NCI-H226 (cell line): ENCODE measurements around the gene RFLNA.
"Not testable (repeated sequence)": the region's sequence is repeated elsewhere in the genome, so short reads cannot be mapped to it uniquely, and the experiment has no call there.

Experiments
- DNase-seq: peaks from one replicate; pipeline ENCODE4 v3.0.0-alpha.2; 2015

The RFLNA gene

GRCh38 chr12:124283326-124283725 lies 11.6 kb upstream of the RFLNA start:
- DNase-seq = no peak

GRCh38 chr12:124284368-124284767 lies 10.5 kb upstream of the RFLNA start:
- no peak for DNase-seq

- DNase-seq = no peak
These were observed 8.5 kb upstream of the RFLNA start for GRCh38 chr12:124286414-124286813.

- DNase-seq = no peak
These were observed 7.9 kb upstream of the RFLNA start for GRCh38 chr12:124286971-124287370.

- no peak for DNase-seq
These were observed 5.0 kb upstream of the RFLNA start for GRCh38 chr12:124289634-124290600.

GRCh38 chr12:124292385-124292784 lies 2.5 kb upstream of the RFLNA start:
- no peak for DNase-seq

GRCh38 chr12:124293286-124294003 lies 1.4 kb upstream of the RFLNA start:
- DNase-seq = no peak

GRCh38 chr12:124295431-124296058 lies 652 bp downstream of the RFLNA start:
- DNase-seq = no peak

GRCh38 chr12:124296295-124296915 lies 1.5 kb downstream of the RFLNA start:
- DNase-seq = peak; percentile 85

GRCh38 chr12:124296916-124297351 lies 2.0 kb downstream of the RFLNA start:
- DNase-seq = no peak

GRCh38 chr12:124297389-124297788 lies 2.5 kb downstream of the RFLNA start:
- no peak for DNase-seq

GRCh38 chr12:124297856-124298255 lies 3.0 kb downstream of the RFLNA start:
- DNase-seq = no peak

- no peak for DNase-seq
These were observed 4.0 kb downstream of the RFLNA start for GRCh38 chr12:124298685-124299410.

GRCh38 chr12:124299628-124300388 lies 4.9 kb downstream of the RFLNA start:
- no peak for DNase-seq

- DNase-seq = not testable (repeated sequence)
These were observed 5.8 kb downstream of the RFLNA start for GRCh38 chr12:124300657-124301056.

- no peak for DNase-seq
These were observed 6.3 kb downstream of the RFLNA start for GRCh38 chr12:124301084-124301654.

GRCh38 chr12:124302241-124302806 lies 7.4 kb downstream of the RFLNA start:
- DNase-seq = no peak

- no peak for DNase-seq
These were observed 8.1 kb downstream of the RFLNA start for GRCh38 chr12:124302807-124303578.

- DNase-seq = no peak
These were observed 8.9 kb downstream of the RFLNA start for GRCh38 chr12:124303579-124304313.
